Testis (tissue), 3 donors: ENCODE measurements around the gene FOXK2. TPM values are rescaled to one million over a fixed set of nuclear protein-coding genes. Genes with fewer than 3 reads are reported as not detected.

ENCODE experiments used
- DNase-seq: peaks from one replicate; pipeline ENCODE4 v3.0.0-alpha.2; 2019
- H3K27ac ChIP-seq, 2 donors: fragments of 200-600 bp; sonication (generic); one replicate each; pipeline ENCODE4 v1.5.1; 2019
- H3K27me3 ChIP-seq: fragments of 200-600 bp; sonication (generic); one replicate; pipeline ENCODE4 v1.5.1; 2019
- H3K36me3 ChIP-seq: fragments of 200-600 bp; sonication (generic); one replicate; pipeline ENCODE4 v1.5.1; 2017; ENCODE audit warnings: low read depth; ENCODE audit errors: missing control alignments
- H3K4me1 ChIP-seq: fragments of 200-600 bp; sonication (generic); one replicate; pipeline ENCODE4 v1.5.1; 2019
- H3K4me3 ChIP-seq, 2 donors: fragments of 200-600 bp; sonication (generic); one replicate each; pipeline ENCODE4 v1.5.1; 2017 to 2019
- H3K9me3 ChIP-seq: fragments of 200-600 bp; sonication (generic); one replicate; pipeline ENCODE4 v1.5.1; 2017
- CTCF ChIP-seq, 3 experiments: fragments of 450-650 bp in 2 of 3; fragments of 200-600 bp in 1 of 3; sonication (generic) in 1 of 3; IDR thresholded peaks; one replicate each; pipeline ENCODE4 v1.5.1; 2016 to 2019; ENCODE audit warnings: antibody characterized with exemption in 3 of 3, mild to moderate bottlenecking in 2 of 3, moderate library complexity in 1 of 3
- POLR2A ChIP-seq: fragments of 450-650 bp; IDR thresholded peaks from one replicate; pipeline ENCODE4 v1.6.1; 2017; ENCODE audit warnings: antibody characterized with exemption, mild to moderate bottlenecking, moderate library complexity
- WGBS, 2 donors: methylation state at CpG; one replicate each; pipeline ENCODE4 v1.1.5; 2018; 5-methylcytosine and 5-hydroxymethylcytosine counted together
- intact Hi-C: fragments of 100-400 bp; cut with DNase I; formaldehyde crosslinking; loops from one replicate; pipeline ENCODE4 v1.15.1; 2023; ENCODE audit warnings: low total_unique reads
- polyA plus RNA-seq: library from polyadenylated mRNA; stranded (reverse); fragments of 350-450 nt; fragmentation: Illumina TruSeq; extraction: RNeasy Lipid Tissue Mini Kit (QIAGEN cat#74804); gene quantifications from one replicate; pipeline ENCODE4 v1.2.3, GENCODE V29; 2014; ENCODE audit warnings: low read depth, low replicate concordance; ENCODE audit not compliant: insufficient read depth
- total RNA-seq, 2 donors: library from RNA; depleted of rRNA; stranded (reverse); fragments of >200 nt; gene quantifications; one replicate each; pipeline ENCODE4 v1.2.3, GENCODE V29; 2016

Gene FOXK2
- total and polyA plus RNA-seq, 3 donors from 2014 or later: 85.8 to 95.1 (median 94.3) TPM

GRCh38 chr17:82644148-82644547 is 124.6 kb downstream of the FOXK2 start:
- no peaks in the 10 kb centered on the region for H3K9me3 ChIP-seq
- DNase-seq: no peak
- H3K36me3 ChIP-seq: no peaks in the 10 kb centered on the region
- no peak for TF ChIP-seq POLR2A
- TF ChIP-seq CTCF (IDR thresholded peaks at IDR 0.05): no peak
- intact Hi-C loops: no loop called here
- 71 to 73% methylated on average over 5 of the region's 5 CpGs for WGBS, 2 donors
- H3K27ac ChIP-seq: no peak overlapping the region
- H3K4me1 ChIP-seq: peaks cover 9% of the 10 kb centered on the region
- no peak overlapping the region for H3K4me3 ChIP-seq
- H3K27me3 ChIP-seq: no peaks in the 10 kb centered on the region

GRCh38 chr17:82645516-82645915 is 126.0 kb downstream of the FOXK2 start:
- WGBS, 2 donors: 66 to 87% methylated on average over 4 of the region's 4 CpGs
- Histone ChIP-seq H3K4me3 (no peak overlapping the region), H3K4me1 (peaks cover 9% of the 10 kb centered on the region), H3K27ac (no peak overlapping the region), H3K9me3 (no peaks in the 10 kb centered on the region), H3K27me3 (no peaks in the 10 kb centered on the region), H3K36me3 (no peaks in the 10 kb centered on the region)
- no peak for DNase-seq
- intact Hi-C loops: no loop called here
- TF ChIP-seq CTCF (IDR thresholded peaks at IDR 0.05) (no peak), POLR2A (no peak)

GRCh38 chr17:82647593-82648164 is 128.1 kb downstream of the FOXK2 start:
- intact Hi-C loops: no loop called here
- H3K36me3 ChIP-seq: no peaks in the 10 kb centered on the region
- H3K4me3 ChIP-seq: peak overlapping the region; percentile 99 to 100
- H3K27ac ChIP-seq: peak overlapping the region; percentile 99
- H3K27me3 ChIP-seq: no peaks in the 10 kb centered on the region
- H3K4me1 ChIP-seq: peaks cover 9% of the 10 kb centered on the region
- 0% methylated on average over 34 to 49 of the region's 54 CpGs for WGBS, 2 donors
- peak; percentile 40 for DNase-seq
- no peaks in the 10 kb centered on the region for H3K9me3 ChIP-seq
- TF ChIP-seq POLR2A (no peak), CTCF (IDR thresholded peaks at IDR 0.05) (no peak)

- intact Hi-C loops: no loop called here
- Histone ChIP-seq H3K4me1 (peaks cover 9% of the 10 kb centered on the region), H3K4me3 (peak within 1 kb of the TSS; percentile 99 to 100), H3K36me3 (no peaks in the 10 kb centered on the region), H3K27ac (peak within 1 kb of the TSS; percentile 99), H3K9me3 (no peaks in the 10 kb centered on the region), H3K27me3 (no peaks in the 10 kb centered on the region)
- WGBS, 2 donors: 5% methylated on average over 4 of the region's 67 CpGs; no CpG with 5 or more reads in 1 of the 2 donors
- no peak for TF ChIP-seq CTCF (IDR thresholded peaks at IDR 0.05)
- TF ChIP-seq POLR2A: peak; percentile 91
- peak; percentile 96 for DNase-seq
Measured at GRCh38 chr17:82648165-82648668, 128.7 kb downstream of the FOXK2 start, which contains the start of gene WDR45B. WDR45B (minus strand) TSS chr17:82648444; CDS start chr17:82648340, 104 bp downstream.
